OCI-M1 (cell line): ENCODE results near the gene ROPN1B.
"Not testable (repeated sequence)": the region's sequence is repeated elsewhere in the genome, so short reads cannot be mapped to it uniquely, and the experiment has no call there.

Source experiments
- DNase-seq: peaks from one replicate; lab custom pipeline; 2025; lab: John Stamatoyannopoulos, UW

ROPN1B gene

DNA sequence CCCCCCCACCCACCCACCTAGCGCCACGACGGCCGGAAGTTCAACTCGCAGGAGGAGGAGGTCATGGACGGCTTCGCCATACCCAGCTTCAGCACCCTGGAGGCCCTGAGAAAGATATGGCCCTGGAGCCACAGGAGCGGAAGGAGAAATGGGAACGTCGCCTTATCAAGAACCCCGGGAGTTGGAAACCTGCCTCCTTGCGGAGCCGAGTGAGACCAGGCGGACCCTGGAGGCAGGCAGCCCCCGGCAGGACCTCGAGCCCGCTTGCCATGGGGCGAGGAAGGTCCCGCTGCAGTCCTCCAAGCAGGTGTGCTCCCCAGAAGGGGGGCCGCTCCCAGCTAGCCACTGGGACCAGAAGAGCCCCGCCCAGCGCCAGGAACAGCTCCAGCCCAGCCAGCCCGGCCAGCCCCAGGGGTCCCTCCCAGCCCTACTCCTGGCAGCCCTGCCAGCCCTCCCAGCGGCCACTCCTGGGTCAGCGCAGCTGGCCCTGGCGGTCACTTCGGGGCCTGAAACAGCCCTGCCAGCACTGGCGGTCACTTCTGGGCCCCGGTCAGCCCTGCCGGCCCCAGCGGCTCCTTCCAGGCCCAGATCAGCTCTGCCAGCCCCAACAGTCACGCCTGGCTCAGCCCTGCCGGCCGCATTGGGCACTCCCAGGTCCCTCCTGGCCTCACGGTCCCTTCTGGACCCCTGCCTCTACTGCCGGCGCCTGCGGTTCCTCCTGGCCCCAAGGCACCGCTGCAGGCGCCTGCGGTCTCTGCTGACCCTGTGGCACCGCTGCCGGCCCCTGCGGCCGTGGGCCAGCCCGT lies 10.3 kb upstream of the ROPN1B start:
- DNase-seq, result no peak

DNA sequence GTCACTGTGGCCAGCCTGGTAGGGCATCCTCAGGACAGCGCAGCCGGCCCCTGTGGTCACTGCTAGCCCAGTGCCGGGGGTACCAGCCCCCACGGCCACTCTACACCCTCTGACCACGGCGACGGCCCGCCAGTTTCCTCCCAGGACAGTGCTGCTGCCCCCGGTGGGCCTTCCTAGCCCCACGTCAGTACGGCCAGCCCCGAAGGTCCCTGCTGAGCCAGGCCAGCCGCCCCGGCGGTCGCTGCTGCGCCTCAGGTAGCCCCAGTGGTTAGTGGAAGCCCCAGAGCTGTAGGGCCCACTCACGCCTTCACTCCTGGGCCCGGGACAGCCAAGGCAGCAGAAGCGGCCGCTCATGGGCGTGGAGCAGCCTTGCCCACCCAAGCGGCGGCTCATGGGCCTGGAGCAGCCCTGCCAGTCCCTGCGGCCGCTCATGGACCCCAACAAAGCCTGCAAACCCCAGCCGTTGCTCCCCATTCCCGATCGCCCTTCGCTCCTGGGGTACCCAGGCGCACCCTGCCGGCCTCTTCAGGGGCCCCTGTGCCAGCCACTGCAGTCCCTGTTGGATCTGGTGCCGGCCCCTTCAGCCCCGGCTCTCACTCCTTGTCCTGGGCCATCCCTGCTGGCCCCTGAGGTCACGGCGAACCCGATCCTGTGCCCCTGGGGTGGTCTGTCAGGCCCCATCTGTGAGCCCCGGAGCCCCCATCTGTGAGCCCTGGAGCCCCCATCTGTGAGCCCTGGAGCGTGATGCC lies 9.5 kb upstream of the ROPN1B start:
- no peak for DNase-seq

DNA sequence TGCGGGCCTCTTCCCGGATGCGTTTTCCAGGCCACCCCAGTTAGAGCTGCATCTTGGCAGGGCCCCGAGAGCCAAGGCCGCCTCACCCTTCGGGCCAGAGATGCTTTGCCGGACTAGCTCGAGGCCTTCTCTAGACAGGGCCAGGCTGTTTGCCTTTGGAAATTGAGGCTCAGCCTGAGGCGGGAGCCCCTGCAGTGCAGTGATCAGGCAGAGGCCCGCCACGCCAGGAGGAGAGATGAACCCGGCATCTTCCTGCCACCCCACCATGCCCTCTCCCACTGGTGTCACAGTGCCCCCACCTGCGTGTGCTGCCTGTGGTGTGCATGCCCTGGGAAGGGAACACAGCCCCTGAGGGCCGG lies 8.9 kb upstream of the ROPN1B start:
- DNase-seq, result no peak

DNA sequence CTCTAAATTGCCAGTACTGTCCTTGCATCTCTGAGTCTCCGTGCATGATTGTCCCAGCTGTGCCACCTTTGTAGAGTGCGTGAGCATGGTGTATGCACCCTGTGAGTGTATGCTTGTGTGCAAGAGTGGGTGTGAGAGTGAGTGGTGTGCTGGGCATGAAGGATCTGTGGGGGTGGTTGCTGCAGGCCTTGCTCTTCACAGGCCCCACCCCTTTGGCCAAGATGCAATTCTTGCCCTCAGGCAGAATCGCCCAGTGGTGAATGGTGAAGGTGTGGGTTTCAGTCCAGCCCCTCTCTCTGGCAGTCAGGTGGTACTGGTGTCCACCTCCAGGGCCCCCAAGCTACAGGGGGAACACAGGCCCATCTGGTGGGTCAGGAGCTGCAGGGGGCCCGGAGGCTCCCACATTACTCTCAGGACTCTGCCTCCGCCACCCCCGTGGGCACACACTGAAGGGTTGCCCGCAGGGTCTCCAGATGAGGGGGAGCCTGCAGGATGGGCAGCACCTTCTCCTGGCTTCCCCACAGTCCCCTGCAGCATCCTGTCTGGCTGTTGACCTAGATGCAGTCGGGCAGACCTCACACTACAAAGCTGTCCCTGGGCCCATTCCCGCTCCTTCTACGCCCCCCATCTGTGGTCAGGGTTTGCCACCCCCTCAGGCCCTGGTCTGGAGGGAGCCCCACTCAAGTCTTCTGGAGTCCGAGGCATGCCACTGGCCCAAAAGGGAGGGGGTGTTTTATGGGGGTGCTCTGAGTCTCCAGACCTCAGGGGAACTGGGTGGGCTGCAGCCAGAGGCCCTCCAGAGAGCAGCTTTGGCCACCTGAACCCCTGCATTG lies 8.3 kb upstream of the ROPN1B start:
- DNase-seq, result no peak

DNA sequence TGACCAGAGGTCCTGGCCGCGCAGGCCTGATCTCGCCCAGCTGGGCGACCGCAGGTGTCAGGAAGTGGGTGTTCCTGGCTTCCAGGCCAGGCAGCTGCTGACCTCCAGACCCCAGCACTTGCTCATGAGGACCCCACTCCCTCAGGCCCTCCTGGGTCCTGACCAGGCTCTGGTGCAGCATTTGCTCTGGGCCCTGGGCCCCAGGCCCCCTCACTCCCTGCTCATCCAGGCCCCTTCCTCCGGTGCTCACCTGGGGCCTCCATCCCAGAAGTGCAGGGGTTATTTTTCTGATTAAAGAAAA lies 7.7 kb upstream of the ROPN1B start:
- no peak for DNase-seq

DNA sequence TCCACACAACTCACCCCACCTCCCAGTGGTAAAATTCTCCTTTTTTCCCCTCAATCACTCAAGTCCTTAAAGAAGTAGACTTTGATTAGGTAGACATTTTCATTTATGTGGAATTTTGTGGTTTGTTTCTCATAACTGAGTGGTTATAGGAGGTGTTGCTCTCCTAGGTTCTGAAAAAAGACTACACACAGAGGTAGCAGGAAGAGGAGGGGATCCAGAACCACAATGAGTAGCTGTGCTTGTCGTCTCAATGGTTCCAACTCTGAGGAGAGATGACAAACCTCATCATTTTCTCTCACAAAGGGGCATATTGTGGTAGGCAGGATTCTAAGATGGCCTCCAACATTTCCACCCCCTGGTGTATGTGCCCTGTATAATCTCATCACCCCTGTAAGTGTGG lies 5.1 kb upstream of the ROPN1B start:
- not testable (repeated sequence) for DNase-seq

DNA sequence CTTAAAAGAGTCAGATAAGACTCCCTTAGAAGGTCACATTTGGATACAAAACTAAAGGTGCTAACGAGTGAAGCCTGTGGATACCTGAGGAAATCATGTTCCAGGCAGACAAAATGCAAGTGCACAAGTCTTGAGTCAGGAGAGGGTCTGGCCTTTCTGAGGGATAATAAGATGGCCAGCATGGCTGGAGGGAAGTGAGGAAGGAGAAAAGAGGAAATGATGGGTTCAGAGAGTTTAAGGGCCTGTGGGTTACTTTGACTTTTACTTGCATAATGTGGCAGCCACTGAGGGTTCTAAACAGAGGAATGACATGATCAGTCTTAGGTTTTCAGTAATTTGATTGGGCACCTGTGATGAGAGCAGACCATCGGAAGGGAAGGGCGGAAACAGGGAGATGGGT lies 3.5 kb upstream of the ROPN1B start:
- DNase-seq, result no peak

DNA sequence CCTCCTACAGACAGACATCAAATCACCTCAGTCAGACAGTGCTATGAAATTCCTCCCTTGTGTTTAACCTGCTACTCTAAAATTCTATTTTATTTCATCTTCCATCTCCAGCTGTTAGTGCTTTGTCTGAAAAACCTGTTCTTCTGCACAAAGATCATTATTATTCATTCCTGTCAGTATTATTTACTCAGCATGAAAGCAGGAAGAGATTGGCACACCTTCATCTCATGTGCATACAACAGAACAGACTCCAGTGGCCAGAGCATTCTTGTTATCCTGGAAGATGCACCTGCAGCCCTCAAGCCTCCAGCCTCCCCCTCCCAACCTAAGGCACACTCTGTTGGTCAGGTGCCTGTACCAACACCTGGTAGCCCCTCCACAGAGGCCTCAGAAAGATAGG lies 1.8 kb upstream of the ROPN1B start:
- DNase-seq, result no peak

DNA sequence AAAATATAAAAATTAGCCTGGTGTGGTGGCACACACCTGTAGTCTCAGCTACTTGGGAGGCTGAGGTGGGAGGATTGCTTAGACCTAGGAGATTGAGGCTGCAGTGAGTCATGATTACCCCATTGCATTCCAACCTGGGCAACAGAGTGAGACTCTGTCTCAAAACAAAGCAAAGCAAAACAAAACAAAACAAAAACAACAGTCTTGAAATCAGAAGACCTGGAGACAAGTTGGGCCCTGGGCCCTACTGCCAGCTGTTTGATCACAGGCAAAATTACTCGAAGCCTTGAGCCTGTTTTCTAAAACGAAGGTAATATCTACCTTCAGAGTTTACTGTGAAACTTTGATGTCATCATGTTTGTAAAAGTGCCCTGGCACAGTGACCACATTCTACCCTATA lies 857 bp upstream of the ROPN1B start:
- not testable (repeated sequence) for DNase-seq

DNA sequence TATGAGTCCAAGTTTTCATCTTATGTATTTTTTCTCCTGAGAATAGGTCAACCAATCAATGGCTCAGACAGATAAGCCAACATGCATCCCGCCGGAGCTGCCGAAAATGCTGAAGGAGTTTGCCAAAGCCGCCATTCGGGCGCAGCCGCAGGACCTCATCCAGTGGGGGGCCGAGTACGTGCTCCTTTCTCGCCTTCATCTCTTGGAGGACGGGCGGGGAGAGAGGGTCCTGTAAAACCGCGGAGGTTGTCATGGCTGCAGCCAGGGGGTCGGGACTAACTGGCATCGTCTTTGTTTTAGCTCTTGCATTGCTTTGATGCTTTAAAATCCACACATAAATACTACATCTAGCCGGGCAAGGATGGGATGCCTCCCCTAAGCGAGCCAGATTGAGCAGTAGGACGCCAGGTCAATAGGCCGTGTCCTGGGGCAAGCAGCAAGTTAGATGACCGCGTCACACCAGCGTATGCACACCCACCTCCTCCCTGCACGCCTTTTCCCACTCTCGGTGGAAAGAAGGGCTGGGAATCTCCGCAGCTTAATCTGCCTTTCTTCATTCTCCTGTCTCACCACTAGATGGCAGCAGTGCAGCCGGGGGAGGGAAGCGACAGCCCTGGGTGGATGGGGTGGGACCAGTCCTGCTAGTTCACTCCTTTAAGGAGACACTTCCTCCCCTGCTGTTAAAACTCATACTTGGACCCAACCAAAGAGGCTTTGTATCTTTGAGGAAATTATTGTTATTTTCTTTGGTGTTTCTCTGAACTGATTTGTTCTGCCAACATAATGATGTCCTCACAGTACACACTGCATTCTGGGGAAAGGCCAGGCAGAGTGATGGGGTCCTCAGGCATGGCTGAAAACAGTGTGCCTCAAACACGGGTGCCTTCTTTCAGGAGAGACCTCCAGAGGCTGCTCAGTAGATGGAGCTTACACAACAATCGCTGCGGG lies 3.3 kb downstream of the ROPN1B start:
- peak; percentile 24 for DNase-seq

DNA sequence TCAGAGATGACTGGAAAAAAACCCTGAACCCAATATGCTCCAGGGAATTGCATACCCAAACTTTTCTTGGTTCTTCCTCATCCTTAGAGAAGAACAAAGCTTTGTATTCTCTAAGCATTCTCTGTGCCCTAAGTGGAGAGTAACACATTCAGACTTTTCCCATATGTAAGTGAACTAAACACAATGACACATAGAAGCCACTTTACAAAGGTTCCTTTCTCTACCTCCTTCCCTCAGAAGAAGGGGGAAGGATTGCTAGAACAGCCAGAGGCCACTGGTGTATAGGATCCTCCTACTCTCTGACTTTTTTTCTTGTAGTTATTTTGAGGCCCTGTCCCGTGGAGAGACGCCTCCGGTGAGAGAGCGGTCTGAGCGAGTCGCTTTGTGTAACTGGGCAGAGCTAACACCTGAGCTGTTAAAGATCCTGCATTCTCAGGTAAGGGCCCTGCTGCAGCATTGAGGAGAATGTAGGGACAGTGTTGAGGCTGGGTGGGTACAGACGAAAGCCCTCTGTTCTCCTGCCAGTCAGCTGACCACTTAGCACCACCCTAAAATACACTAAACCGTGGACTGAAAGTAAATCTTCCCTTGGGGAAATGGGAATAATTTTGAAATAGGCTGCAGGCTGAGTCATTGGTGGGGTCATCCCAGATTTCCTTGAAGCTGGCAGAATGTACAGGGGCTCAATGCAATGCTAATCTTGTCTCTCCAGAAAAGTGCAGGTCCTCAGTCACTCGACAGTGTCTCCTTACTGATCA lies 6.4 kb downstream of the ROPN1B start:
- not testable (repeated sequence) for DNase-seq

DNA sequence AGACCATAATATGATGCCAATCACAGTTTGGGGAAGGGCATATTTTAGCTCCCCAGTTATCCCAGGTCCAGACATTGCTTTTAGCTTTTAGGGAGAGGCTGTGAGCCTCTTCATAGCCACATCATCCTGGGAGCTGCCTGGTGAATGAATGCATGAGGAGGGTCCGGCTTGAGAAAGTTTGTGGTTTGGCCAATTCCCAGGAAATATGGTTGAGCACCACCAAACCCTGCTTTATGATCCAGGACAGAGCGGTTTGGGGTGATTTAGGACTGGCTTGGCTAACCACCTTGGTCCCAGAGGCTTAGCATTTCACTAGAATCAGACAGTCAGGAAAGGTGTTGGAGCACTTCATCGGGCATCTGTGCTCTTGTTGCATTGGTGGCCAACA lies 7.0 kb downstream of the ROPN1B start:
- not testable (repeated sequence) for DNase-seq

DNA sequence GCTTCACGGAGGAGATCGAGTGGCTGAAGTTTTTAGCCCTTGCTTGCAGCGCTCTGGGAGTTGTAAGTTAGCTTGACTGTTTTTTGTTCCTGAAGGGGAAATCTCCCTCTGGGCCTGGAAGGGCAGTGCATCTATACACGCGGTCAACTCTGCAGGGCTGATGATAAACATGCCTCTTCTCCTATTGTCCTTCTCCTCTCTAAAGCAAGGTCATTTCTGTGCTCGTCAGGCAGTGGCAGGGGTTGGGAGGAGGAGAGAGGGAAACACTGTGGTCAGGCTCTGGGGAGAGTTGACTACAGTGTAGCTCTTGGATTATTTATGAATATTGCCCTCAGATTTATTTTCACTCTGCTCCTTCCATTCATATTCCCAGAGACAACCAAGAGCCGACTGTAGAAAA lies 8.1 kb downstream of the ROPN1B start:
- DNase-seq, result not testable (repeated sequence)

DNA sequence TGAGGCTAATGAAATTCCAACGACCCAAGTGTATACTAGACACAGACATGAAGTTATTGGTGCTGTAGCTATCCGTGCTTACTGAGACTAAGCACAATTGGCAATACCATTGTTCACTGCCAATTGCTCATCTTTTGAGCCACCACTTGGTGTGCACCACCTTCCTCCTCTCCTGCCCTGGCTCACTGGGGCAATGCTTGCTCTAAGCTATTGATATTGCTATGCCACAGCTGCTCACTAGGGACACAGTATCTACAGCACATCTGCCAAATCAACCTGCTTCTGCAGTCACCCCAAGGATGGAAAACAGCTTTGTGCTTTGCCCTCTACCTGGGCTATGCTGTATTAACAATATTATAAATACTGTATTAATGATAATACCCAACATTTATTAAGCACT lies 16.0 kb downstream of the ROPN1B start:
- DNase-seq, result not testable (repeated sequence)

DNA sequence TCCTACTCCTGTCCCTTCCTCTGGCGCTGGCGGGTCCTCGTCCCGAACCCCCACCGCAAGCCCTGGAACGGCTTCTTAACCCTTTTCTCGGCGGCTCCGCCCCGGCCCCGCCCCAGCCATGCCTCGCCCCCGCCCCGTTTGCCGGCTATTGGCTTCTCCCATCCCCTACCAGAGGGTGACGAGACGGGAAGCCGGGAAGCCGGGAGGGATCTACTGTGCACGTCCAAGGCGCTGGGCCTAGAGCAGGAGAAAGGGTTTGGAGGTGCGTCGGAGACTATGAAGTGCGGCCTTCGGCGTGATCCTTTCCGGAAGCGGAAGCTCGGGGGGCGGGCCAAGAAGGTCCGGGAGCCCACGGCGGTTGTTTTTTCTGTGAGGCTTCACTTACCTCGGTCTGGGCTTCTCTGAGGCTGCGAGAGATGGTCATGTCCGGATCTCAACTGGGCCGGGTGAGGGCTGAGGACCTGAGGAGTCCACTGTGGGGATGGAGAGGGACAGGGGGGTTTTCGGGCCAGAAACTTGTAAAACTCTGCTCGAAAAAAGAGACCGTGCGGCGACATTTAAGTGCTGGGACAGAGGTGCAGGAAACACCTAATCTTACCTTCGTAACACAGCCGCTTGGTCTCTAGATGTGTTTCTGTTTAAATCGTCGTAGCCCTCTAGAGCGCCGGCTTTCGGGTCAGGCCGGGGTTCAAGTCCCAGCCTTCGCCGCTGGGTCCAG lies 21.4 kb downstream of the ROPN1B start:
- DNase-seq, result peak; percentile 52

DNA sequence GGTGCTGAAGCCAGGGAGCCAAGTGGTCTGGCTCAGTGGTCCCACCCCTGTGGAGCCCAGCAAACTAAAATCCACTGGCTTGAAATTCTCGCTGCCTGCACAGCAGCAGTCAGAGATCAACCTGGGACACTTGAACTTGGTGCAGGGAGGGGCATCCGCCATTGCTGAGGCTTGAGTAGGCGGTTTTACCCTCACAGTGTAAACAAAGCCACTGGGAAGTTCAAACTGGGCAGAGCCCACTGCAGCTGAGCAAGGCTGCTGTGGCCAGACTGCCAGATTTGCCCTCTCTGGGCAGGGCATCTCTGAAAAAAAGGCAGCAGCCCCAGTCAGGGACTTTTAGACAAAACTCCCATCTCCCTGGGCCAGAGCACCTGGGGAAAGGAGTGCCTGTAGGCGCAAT lies 27.8 kb downstream of the ROPN1B start:
- DNase-seq, result not testable (repeated sequence)

DNA sequence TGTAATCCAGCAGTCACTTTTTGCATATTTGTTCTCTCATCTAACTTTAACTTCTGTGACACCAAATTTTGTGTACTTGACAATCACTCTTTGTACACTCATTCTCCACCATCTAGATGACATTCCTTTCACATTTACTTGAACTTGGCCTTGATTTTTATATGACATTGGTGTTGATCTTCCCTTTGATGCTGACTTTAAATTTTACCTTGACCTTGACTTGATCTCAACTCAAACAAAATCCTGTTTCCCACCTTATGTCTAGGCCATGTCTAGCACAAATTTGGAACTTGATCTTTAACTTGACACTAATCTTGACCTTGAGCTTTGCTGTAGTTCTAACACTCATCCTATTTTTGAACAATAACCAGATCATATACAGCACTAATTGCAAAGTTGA lies 33.2 kb downstream of the ROPN1B start:
- no peak for DNase-seq

DNA sequence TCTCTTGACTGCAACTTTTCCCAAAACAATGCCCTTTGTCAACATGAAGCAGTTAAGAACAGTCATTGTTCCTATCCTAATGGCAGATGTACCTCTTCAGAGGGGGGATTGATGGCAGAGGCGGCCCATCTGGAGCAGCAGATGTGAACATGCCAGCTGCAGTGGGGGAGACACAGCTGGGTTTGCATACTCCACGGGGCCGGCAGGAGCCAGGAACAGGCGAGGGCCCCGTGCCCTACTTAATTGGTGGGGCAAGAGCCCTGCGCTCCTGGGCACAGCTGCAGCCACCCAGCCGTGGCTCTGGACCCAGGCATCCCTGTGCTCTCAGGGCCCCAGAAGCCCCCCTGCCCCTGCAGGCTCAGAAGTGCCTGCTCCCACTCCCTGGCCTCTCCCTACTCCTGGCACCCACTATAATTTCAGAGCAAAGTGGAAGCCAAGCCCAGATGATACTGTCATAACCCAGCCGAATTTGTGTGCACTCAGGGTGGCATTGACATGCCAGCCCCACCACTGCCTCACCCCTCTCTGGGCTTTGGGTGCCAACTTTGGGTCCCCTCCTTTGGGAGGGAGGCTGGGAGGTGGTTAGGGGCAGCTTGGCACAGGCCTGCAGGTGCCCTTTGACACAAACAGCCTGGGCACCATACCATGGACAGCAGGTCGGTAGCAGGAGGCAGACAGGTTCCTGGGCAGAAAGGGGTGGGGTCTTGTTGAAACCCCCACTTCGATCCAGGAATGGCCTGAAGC lies 34.6 kb downstream of the ROPN1B start:
- no peak for DNase-seq

DNA sequence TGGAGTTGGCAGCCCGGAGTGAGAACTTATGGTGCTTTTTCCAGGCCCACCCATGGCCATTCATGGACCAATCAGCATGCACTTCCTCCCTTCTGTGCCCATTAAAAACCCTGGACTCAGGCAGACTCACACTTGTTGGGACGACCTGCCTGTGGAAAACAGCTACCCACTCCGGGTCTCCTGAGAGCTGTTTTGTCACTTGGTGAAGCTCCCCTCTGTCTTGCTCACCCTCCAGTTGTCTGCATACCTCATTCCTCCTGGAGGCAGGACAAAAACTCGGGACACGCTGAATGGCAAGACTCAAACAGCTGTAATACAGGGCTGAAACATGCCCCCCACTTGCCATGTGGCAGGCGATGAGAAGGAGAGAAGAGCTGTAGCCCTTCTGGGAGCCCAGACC lies 35.2 kb downstream of the ROPN1B start:
- no peak for DNase-seq

DNA sequence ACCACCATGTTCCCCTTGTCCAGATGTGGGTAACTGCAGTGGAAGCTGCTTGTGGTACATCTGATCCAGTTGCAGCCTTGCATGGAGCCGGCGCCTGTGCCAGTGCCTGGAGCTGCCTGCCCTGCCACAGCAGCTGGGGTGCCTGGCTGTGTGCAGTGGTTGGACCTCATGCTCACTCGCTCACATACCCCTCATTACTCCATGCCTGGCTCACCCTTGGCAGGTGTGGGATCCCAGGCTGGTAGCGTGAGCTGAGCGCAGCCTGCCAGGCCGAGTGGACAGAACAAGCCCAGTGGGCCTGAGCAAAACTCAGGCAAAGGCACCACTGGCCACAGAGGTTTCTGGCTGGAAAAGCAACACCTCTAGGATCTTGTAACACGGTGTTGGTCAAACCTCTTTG lies 35.7 kb downstream of the ROPN1B start:
- no peak for DNase-seq
